K562 (cell line): ENCODE data around the gene CFAP97D1. TPM values are rescaled to one million over a fixed set of nuclear protein-coding genes. Genes with fewer than 3 reads are reported as not detected.
A peak's percentile ranks its signal among the peaks of the same experiment; 100 is the strongest.

Experiments
- ATAC-seq: fragments of 200-7000 bp; cut with Tn5 transposase; 3 replicates; pipeline ENCODE4 v1.9.1; 2020; ENCODE audit warnings: moderate library complexity
- BruUV-seq: library from RNA; stranded (reverse); fragments of 400-500 nt; replicated peaks from 2 replicates; lab custom pipeline; 2021; lab: Mats Ljungman, UMichigan
- CTCF ChIA-PET: fragments of 300-600 bp; formaldehyde crosslinking; extraction: SDS; loops from one replicate; lab custom pipeline; 2021; ENCODE audit warnings: low intra/inter-chr PET ratio; lab: Yijun Ruan, JAX
- POLR2A ChIA-PET: fragments of 300-600, 350-650 bp; sonication (Branson Sonifier 250); formaldehyde crosslinking; extraction: SDS; loops from one replicate; lab custom pipeline; 2021; ENCODE audit warnings: antibody characterized with exemption, inconsistent platforms; lab: Yijun Ruan, JAX
- DNase-seq, 4 experiments: peaks; one replicate each; pipeline versions ENCODE4 v3.0.0 to v3.0.0-alpha.2; 2011 to 2018; ENCODE audit warnings: low spot score in 3 of 4, mixed read lengths in 3 of 4; ENCODE audit errors: extremely low read depth in 1 of 4
- FAIRE-seq: peaks from 2 replicates; lab custom pipeline; 2011; peaks lifted over from hg19 to GRCh38; lab: Jason Lieb, UNC
- H2AFZ ChIP-seq: 2 replicates; pipeline ENCODE4 v1.6.0; 2011; ENCODE audit warnings: low read depth, low read length, control low read depth, inconsistent platforms
- H3K27ac ChIP-seq: fragments of 200-600 bp; 3 replicates; pipeline ENCODE4 v1.8.0; 2011; ENCODE audit warnings: low read depth, mild to moderate bottlenecking, control low read depth, inconsistent platforms, low read length, moderate library complexity, mixed read lengths; ENCODE audit errors: extremely low read depth
- H3K27me3 ChIP-seq, 2 experiments: fragments of 300-600 bp in 1 of 2; 2 replicates in 1 of 2; 3 replicates in 1 of 2; pipeline versions ENCODE4 v1.6.0 to v1.8.0; 2011; ENCODE audit warnings: inconsistent platforms in 2 of 2, low read length in 2 of 2, mild to moderate bottlenecking in 1 of 2, mixed read lengths in 1 of 2, moderate library complexity in 1 of 2; ENCODE audit not compliant: control insufficient read depth in 2 of 2, insufficient read depth in 2 of 2
- H3K36me3 ChIP-seq: fragments of 300-600 bp; 3 replicates; pipeline ENCODE4 v1.8.0; 2011; ENCODE audit warnings: mild to moderate bottlenecking, low read length, inconsistent platforms; ENCODE audit not compliant: control insufficient read depth, insufficient read depth
- H3K4me1 ChIP-seq, 2 experiments: fragments of 200-600 bp in 1 of 2; replicated peaks in 1 of 2; 2 replicates in 1 of 2; 3 replicates in 1 of 2; pipeline versions ENCODE4 v1.5.1 to v1.8.0; 2011; ENCODE audit warnings: inconsistent platforms in 2 of 2, low read length in 2 of 2, mild to moderate bottlenecking in 1 of 2, mixed read lengths in 1 of 2, moderate library complexity in 1 of 2; ENCODE audit not compliant: control insufficient read depth in 2 of 2, insufficient read depth in 2 of 2
- H3K4me2 ChIP-seq: 2 replicates; pipeline ENCODE4 v1.6.1; 2011; ENCODE audit warnings: low read length, control low read depth, inconsistent platforms, mixed read lengths; ENCODE audit not compliant: insufficient read depth
- H3K4me3 ChIP-seq: fragments of 200-600 bp; sonication (generic), shearing (Covaris generic); 2 replicates; pipeline ENCODE4 v1.5.1; 2016; ENCODE audit warnings: control low read depth, inconsistent platforms
- H3K79me2 ChIP-seq: fragments of 200-600 bp; 3 replicates; pipeline ENCODE4 v1.8.0; 2011; ENCODE audit warnings: low read length, inconsistent platforms; ENCODE audit not compliant: control insufficient read depth, insufficient read depth
- H3K9ac ChIP-seq, 2 experiments: 2 replicates each; pipeline versions ENCODE4 v1.6.0 to v1.6.1; 2011; ENCODE audit warnings: low read depth in 2 of 2, low read length in 2 of 2, control low read depth in 1 of 2, inconsistent platforms in 1 of 2, mild to moderate bottlenecking in 1 of 2, mixed read lengths in 1 of 2; ENCODE audit not compliant: insufficient read depth in 1 of 2
- H3K9me1 ChIP-seq: one replicate; pipeline ENCODE4 v1.6.0; 2011; ENCODE audit warnings: inconsistent platforms, mild to moderate bottlenecking, low read length, moderate library complexity; ENCODE audit not compliant: control insufficient read depth, insufficient read depth
- H3K9me3 ChIP-seq: replicated peaks from 2 replicates; pipeline ENCODE4 v1.5.1; 2011; ENCODE audit warnings: low read depth, low read length, inconsistent platforms; ENCODE audit not compliant: control insufficient read depth, insufficient read depth
- H4K20me1 ChIP-seq: replicated peaks from 2 replicates; pipeline ENCODE4 v1.6.1; 2011; ENCODE audit warnings: low read length, inconsistent platforms, mixed read lengths; ENCODE audit not compliant: control insufficient read depth, insufficient read depth
- ARID2 ChIP-seq: fragments of 450-650 bp; IDR thresholded peaks from 2 replicates; pipeline ENCODE4 v1.6.1; 2017; ENCODE audit warnings: antibody characterized with exemption, mild to moderate bottlenecking
- CXXC5 ChIP-seq: fragments of 250-450 bp; sonication (Bioruptor Pico); IDR thresholded peaks from 2 replicates; pipeline ENCODE4 v1.8.0; 2022; ENCODE audit warnings: inconsistent platforms, mild to moderate bottlenecking, moderate library complexity
- HEY1 ChIP-seq: fragments of 250-450 bp; sonication (Bioruptor Pico); IDR thresholded peaks from 2 replicates; pipeline ENCODE4 v1.5.0; 2020; ENCODE audit warnings: mild to moderate bottlenecking, moderate library complexity, borderline replicate concordance
- HMG20A ChIP-seq: fragments of 450-650 bp; formaldehyde crosslinking; conservative IDR thresholded peaks from 2 replicates; pipeline ENCODE4 v1.4.0; 2020; ENCODE audit warnings: mild to moderate bottlenecking, mixed read lengths
- OTX1 ChIP-seq: fragments of 450-650 bp; formaldehyde crosslinking; IDR thresholded peaks from 2 replicates; pipeline ENCODE4 v1.4.0; 2022; ENCODE audit warnings: mild to moderate bottlenecking
- ZFP36 ChIP-seq: fragments of 150-350 bp; IDR thresholded peaks from 2 replicates; pipeline ENCODE4 v1.6.1; 2018; ENCODE audit warnings: low read length, low read depth; ENCODE audit not compliant: partially characterized antibody
- WGBS: fragments of 100-300 bp; shearing (Covaris generic); methylation state at CpG from one replicate; pipeline ENCODE4 v1.1.6; 2016; ENCODE audit warnings: low coverage, mixed read lengths; ENCODE audit not compliant: insufficient coverage; ENCODE audit errors: missing lambda C conversion rate; 5-methylcytosine and 5-hydroxymethylcytosine counted together
- in situ Hi-C: fragments of 300-500 bp; cut with MboI; formaldehyde crosslinking; loops from 4 replicates; pipeline ENCODE4 v1.15.0; 2018; ENCODE audit warnings: inconsistent platforms, mixed read lengths
- intact Hi-C: fragments of 100-400 bp; cut with micrococcal nuclease; formaldehyde crosslinking; loops from 2 replicates; pipeline ENCODE4 v1.14.2; 2022
- polyA plus RNA-seq, 8 experiments: library from polyadenylated mRNA; depleted of rRNA in 4 of 8; stranded (reverse) in 5 of 8; unstranded in 3 of 8; fragments of >200 nt; fragmentation: Nextera tagmentation in 2 of 8; fragmentation: Illumina TruSeq in 1 of 8; extraction: Ambion mirVana in 2 of 8; extraction: Trizol in 1 of 8; gene quantifications; 2 replicates each; pipeline versions ENCODE4 v1.2.1 to v1.2.3, GENCODE V29; 2011 to 2014; ENCODE audit warnings: inconsistent platforms in 1 of 8, missing spikeins in 1 of 8
- total RNA-seq, 7 experiments: library from RNA; depleted of rRNA in 6 of 7; stranded (reverse); fragments of >200 nt in 6 of 7; fragmentation: Illumina TruSeq in 2 of 7; extraction: Trizol in 2 of 7; gene quantifications; 2 replicates each; pipeline versions ENCODE4 v1.2.1 to v1.2.3, GENCODE V29; 2011 to 2021; ENCODE audit warnings: low replicate concordance in 1 of 7
- TF ChIP-seq, protein P1 (sequence below), 2 experiments: fragments of 150-350 bp in 1 of 2; IDR thresholded peaks; 2 replicates each; pipeline ENCODE4 v1.6.1; 2012 to 2016; ENCODE audit warnings: low read depth in 2 of 2, low read length in 2 of 2, mild to moderate bottlenecking in 1 of 2, moderate library complexity in 1 of 2
- TF ChIP-seq, protein P2 (sequence below): sonication (generic); formaldehyde crosslinking; IDR thresholded peaks from 2 replicates; pipeline ENCODE4 v1.8.0; 2022; ENCODE audit warnings: mild to moderate bottlenecking, missing genetic modification reagents

The CFAP97D1 gene
- total and polyA plus RNA-seq, 9 of the 15 experiments (the other 6 are each of a cell fraction or from before 2014, with no cell fraction given) = not detected

DNA sequence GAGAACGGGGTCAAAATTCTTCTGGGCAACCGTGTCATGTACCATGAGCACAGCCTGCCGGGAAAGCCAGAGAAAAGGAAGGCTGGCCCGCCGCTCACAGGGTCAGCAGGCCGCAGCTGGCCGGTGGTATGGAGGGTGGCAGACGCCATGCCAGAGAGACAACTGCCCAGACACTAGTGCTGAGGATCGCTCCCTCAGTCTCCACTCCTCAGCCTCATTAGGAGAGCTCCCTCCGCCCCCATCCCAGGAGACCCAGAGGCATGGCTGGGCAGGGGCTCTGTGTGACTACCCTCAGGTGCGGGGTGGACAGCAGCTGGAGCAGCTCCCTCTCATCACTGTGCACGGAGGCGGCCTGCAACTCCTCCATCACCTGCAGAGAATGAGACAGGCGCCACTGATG is 49.5 kb downstream of the CFAP97D1 start (continued):
- TF ChIP-seq, protein P1, sequence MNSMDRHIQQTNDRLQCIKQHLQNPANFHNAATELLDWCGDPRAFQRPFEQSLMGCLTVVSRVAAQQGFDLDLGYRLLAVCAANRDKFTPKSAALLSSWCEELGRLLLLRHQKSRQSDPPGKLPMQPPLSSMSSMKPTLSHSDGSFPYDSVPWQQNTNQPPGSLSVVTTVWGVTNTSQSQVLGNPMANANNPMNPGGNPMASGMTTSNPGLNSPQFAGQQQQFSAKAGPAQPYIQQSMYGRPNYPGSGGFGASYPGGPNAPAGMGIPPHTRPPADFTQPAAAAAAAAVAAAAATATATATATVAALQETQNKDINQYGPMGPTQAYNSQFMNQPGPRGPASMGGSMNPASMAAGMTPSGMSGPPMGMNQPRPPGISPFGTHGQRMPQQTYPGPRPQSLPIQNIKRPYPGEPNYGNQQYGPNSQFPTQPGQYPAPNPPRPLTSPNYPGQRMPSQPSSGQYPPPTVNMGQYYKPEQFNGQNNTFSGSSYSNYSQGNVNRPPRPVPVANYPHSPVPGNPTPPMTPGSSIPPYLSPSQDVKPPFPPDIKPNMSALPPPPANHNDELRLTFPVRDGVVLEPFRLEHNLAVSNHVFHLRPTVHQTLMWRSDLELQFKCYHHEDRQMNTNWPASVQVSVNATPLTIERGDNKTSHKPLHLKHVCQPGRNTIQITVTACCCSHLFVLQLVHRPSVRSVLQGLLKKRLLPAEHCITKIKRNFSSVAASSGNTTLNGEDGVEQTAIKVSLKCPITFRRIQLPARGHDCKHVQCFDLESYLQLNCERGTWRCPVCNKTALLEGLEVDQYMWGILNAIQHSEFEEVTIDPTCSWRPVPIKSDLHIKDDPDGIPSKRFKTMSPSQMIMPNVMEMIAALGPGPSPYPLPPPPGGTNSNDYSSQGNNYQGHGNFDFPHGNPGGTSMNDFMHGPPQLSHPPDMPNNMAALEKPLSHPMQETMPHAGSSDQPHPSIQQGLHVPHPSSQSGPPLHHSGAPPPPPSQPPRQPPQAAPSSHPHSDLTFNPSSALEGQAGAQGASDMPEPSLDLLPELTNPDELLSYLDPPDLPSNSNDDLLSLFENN (IDR thresholded peaks at IDR 0.05; ENCODE audit: low read depth in 2 of 2, low read length in 2 of 2) = no peak
- TF ChIP-seq HEY1 (no peak), OTX1 (CRISPR knock-in tag) (no peak)

DNA sequence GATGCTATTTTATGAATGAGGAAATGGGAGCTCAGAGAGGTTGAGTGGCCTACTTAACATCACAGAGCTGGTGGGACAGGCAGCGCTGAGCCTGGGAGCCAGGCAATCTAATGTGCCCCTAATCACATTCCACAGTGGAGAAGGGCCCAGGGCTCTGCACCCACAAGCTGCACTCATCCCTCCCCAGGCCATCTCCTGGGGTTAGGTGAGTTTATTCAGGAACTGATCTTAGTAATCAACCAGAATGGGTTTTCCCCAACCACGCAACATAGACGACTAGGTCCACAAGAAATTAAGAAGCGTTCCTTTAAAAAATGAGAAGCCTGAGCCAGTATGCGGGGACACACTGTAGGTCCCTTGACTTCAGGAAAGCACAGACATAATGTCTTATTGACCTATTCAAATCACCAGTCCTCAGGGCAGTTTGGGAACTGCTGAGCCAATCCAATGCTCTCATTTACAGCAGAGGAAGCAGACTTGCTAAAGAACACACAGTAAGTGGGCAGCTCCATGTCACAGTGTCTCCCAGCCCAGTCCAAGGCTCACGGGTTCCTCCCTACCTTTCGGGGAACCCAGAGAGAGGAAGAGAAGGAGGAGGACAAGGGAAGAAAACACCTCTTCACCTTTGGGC is 50.4 kb downstream of the CFAP97D1 start:
- no peak overlapping the region for H3K4me3 ChIP-seq
- no peaks in the 10 kb centered on the region for H3K79me2 ChIP-seq
- no peak overlapping the region for H3K9ac ChIP-seq
- CTCF ChIA-PET = no interaction called here
- peaks cover 4% of the 10 kb centered on the region; the same call in 2 of the 3 replicates for H3K36me3 ChIP-seq
- H3K9me3 ChIP-seq = peaks cover 5% of the 10 kb centered on the region
- H4K20me1 ChIP-seq = no peaks in the 10 kb centered on the region; the same call in 1 of the 2 replicates
- POLR2A ChIA-PET = interaction anchor here (0.6 to 5.7 kb wide), 8 partner anchors 10 to 82 kb away, joined by 3 to 32 read pairs (median 4); no protein-coding TSS in a partner anchor
- FAIRE-seq (no peak), ATAC-seq (no peak), DNase-seq (no peak)
- no peak overlapping the region for H2AFZ ChIP-seq
- intact Hi-C loops = no loop called here
- in situ Hi-C loops = no loop called here
- no peak overlapping the region for H3K4me2 ChIP-seq
- no peak for TF ChIP-seq HMG20A (CRISPR knock-in tag)
- TF ChIP-seq CXXC5 (CRISPR knock-in tag) = no peak
- no peak for TF ChIP-seq ARID2
- peak; percentile 7 for TF ChIP-seq ZFP36
- TF ChIP-seq, protein P2, sequence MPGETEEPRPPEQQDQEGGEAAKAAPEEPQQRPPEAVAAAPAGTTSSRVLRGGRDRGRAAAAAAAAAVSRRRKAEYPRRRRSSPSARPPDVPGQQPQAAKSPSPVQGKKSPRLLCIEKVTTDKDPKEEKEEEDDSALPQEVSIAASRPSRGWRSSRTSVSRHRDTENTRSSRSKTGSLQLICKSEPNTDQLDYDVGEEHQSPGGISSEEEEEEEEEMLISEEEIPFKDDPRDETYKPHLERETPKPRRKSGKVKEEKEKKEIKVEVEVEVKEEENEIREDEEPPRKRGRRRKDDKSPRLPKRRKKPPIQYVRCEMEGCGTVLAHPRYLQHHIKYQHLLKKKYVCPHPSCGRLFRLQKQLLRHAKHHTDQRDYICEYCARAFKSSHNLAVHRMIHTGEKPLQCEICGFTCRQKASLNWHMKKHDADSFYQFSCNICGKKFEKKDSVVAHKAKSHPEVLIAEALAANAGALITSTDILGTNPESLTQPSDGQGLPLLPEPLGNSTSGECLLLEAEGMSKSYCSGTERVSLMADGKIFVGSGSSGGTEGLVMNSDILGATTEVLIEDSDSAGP (CRISPR knock-in tag) = no peak
- peaks cover 5 to 22% of the 10 kb centered on the region in 2 experiments for H3K4me1 ChIP-seq
- H3K27ac ChIP-seq = no peak overlapping the region
- H3K9me1 ChIP-seq = no peaks in the 10 kb centered on the region
- H3K27me3 ChIP-seq = peaks cover 0 to 10% of the 10 kb centered on the region in 2 experiments; a peak in 1 of 5 replicates
- 72% methylated on average over 6 of the region's 7 CpGs for WGBS
- BruUV-seq = no TSS peak
